GM06990 (cell line): ENCODE results near the gene RIMBP3C.
"Not testable (repeated sequence)": the region's sequence is repeated elsewhere in the genome, so short reads cannot be mapped to it uniquely, and the experiment has no call there.

Source experiments
- DNase-seq: peaks from one replicate; pipeline ENCODE4 v3.0.0-alpha.2; 2011; ENCODE audit not compliant: insufficient read length; ENCODE audit errors: extremely low read depth
- H3K27me3 ChIP-seq: replicated peaks from 2 replicates; pipeline ENCODE4 v1.6.0; 2011; ENCODE audit warnings: low read length; ENCODE audit not compliant: control insufficient read depth, insufficient read depth
- H3K36me3 ChIP-seq: 2 replicates; pipeline ENCODE4 v1.5.1; 2011; ENCODE audit warnings: low read length; ENCODE audit not compliant: control insufficient read depth, insufficient read depth
- H3K4me3 ChIP-seq: replicated peaks from 2 replicates; pipeline ENCODE4 v1.5.1; 2011; ENCODE audit warnings: low read depth, mild to moderate bottlenecking, control low read depth, low read length
- TF ChIP-seq, protein P1 (sequence below): IDR thresholded peaks from 2 replicates; pipeline ENCODE4 v1.5.1; 2011; ENCODE audit warnings: low read length, control low read depth, mild to moderate bottlenecking, inconsistent platforms; ENCODE audit not compliant: insufficient read depth, poor library complexity, severe bottlenecking

Gene RIMBP3C, protein sequence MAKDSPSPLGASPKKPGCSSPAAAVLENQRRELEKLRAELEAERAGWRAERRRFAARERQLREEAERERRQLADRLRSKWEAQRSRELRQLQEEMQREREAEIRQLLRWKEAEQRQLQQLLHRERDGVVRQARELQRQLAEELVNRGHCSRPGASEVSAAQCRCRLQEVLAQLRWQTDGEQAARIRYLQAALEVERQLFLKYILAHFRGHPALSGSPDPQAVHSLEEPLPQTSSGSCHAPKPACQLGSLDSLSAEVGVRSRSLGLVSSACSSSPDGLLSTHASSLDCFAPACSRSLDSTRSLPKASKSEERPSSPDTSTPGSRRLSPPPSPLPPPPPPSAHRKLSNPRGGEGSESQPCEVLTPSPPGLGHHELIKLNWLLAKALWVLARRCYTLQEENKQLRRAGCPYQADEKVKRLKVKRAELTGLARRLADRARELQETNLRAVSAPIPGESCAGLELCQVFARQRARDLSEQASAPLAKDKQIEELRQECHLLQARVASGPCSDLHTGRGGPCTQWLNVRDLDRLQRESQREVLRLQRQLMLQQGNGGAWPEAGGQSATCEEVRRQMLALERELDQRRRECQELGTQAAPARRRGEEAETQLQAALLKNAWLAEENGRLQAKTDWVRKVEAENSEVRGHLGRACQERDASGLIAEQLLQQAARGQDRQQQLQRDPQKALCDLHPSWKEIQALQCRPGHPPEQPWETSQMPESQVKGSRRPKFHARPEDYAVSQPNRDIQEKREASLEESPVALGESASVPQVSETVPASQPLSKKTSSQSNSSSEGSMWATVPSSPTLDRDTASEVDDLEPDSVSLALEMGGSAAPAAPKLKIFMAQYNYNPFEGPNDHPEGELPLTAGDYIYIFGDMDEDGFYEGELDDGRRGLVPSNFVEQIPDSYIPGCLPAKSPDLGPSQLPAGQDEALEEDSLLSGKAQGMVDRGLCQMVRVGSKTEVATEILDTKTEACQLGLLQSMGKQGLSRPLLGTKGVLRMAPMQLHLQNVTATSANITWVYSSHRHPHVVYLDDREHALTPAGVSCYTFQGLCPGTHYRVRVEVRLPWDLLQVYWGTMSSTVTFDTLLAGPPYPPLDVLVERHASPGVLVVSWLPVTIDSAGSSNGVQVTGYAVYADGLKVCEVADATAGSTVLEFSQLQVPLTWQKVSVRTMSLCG (N-terminal part only)

GRCh38 chr22:21551361-21551760, at the start of gene RIMBP3C:
Gene RIMBP3C (minus strand): TSS chr22:21551461. CDS start chr22:21550976, 485 bp downstream.
- DNase-seq, H3K36me3 ChIP-seq, H3K27me3 ChIP-seq, H3K4me3 ChIP-seq: not testable (repeated sequence)

- DNase-seq = no peak
- no peaks in the 10 kb centered on the region for H3K27me3 ChIP-seq
- TF ChIP-seq, protein P1, sequence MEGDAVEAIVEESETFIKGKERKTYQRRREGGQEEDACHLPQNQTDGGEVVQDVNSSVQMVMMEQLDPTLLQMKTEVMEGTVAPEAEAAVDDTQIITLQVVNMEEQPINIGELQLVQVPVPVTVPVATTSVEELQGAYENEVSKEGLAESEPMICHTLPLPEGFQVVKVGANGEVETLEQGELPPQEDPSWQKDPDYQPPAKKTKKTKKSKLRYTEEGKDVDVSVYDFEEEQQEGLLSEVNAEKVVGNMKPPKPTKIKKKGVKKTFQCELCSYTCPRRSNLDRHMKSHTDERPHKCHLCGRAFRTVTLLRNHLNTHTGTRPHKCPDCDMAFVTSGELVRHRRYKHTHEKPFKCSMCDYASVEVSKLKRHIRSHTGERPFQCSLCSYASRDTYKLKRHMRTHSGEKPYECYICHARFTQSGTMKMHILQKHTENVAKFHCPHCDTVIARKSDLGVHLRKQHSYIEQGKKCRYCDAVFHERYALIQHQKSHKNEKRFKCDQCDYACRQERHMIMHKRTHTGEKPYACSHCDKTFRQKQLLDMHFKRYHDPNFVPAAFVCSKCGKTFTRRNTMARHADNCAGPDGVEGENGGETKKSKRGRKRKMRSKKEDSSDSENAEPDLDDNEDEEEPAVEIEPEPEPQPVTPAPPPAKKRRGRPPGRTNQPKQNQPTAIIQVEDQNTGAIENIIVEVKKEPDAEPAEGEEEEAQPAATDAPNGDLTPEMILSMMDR = no peak
- peaks cover 18% of the 10 kb centered on the region for H3K36me3 ChIP-seq
- H3K4me3 ChIP-seq = no peak overlapping the region
Observed at GRCh38 chr22:21599053-21599893, 48.0 kb upstream of the RIMBP3C start.

- Histone ChIP-seq H3K27me3 (no peaks in the 10 kb centered on the region), H3K4me3 (no peak overlapping the region), H3K36me3 (peaks cover 26% of the 10 kb centered on the region)
- TF ChIP-seq, protein P1 = no peak
- no peak for DNase-seq
Observed at GRCh38 chr22:21598302-21598701, 47.0 kb upstream of the RIMBP3C start.

GRCh38 chr22:21596356-21597135, 45.3 kb upstream of the RIMBP3C start:
- H3K4me3 ChIP-seq, DNase-seq, H3K27me3 ChIP-seq: not testable (repeated sequence)
- peaks cover 27% of the 10 kb centered on the region for H3K36me3 ChIP-seq

GRCh38 chr22:21594865-21595452, 43.7 kb upstream of the RIMBP3C start:
- Histone ChIP-seq H3K36me3 (peaks cover 28% of the 10 kb centered on the region), H3K27me3 (no peaks in the 10 kb centered on the region), H3K4me3 (no peak overlapping the region)
- TF ChIP-seq, protein P1 = no peak
- no peak for DNase-seq
